Adrenal gland (tissue), 5 donors: ENCODE data around the gene LSMEM2.

Source experiments
- CTCF ChIP-seq, 6 experiments: fragments of 450-650 bp in 4 of 6; fragments of 200-600 bp in 2 of 6; sonication (generic) in 1 of 6; IDR thresholded peaks; 1 replicate in 5 of 6; 2 replicates in 1 of 6; pipeline versions ENCODE4 v1.5.1 to v1.8.0; 2016 to 2021; ENCODE audit warnings: antibody characterized with exemption in 6 of 6, mild to moderate bottlenecking in 2 of 6, moderate library complexity in 1 of 6
- POLR2A ChIP-seq, 2 donors: fragments of 450-650 bp; IDR thresholded peaks; one replicate each; pipeline ENCODE4 v1.6.1; 2017; ENCODE audit warnings: antibody characterized with exemption in 2 of 2, mild to moderate bottlenecking in 2 of 2, moderate library complexity in 1 of 2
- donor health status: DM: no; HTN: no; CAD: no.

- TF ChIP-seq CTCF (IDR thresholded peaks at IDR 0.05), result no peak
- TF ChIP-seq POLR2A (IDR thresholded peaks at IDR 0.05), result no peak
Measured at GRCh38 chr3:50264964-50265485, 13.9 kb upstream of the LSMEM2 start.
